Measurements from ENCODE around the gene HSPBAP1. TPM values are rescaled to one million over a fixed set of nuclear protein-coding genes. Genes with fewer than 3 reads are reported as not detected.
"Not testable (repeated sequence)": the region's sequence is repeated elsewhere in the genome, so short reads cannot be mapped to it uniquely, and the experiment has no call there.

The HSPBAP1 gene
- total RNA-seq, 1 experiment from 2014 or later = 8.7 TPM

DNA sequence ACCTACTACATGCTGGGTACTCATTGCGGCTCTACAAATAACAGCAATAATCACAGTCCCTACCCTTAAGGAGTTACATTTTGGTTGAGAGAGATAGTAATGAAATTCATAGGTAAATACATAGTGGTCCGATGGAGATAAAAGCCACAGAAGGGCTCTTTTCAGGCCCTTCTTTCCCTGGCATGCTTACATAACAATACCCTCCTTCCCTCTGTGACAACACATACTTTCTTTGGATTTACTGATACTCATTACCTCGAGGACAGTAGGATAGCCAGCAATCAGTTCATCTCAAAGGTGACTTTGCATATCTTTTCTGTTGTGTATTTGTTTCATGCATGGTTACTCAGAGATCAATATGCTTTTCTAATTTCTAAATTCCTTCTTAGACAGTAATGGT lies 54.5 kb downstream of the HSPBAP1 start:
- no peaks in the 10 kb centered on the region for H3K27me3 ChIP-seq (replicated peaks; ENCODE audit: insufficient read depth, low read depth, low read length, poor library complexity)
- H3K36me3 ChIP-seq (ENCODE audit: insufficient read depth, low read length, poor library complexity, severe bottlenecking) = no peaks in the 10 kb centered on the region
- ChIA-PET CTCF (no interaction called here), POLR2A (ENCODE audit: low non-redundant PET) (no interaction called here)
- H3K4me1 ChIP-seq (ENCODE audit: insufficient read depth, low read length, poor library complexity, severe bottlenecking) = no peaks in the 10 kb centered on the region
- no peak for DNase-seq (ENCODE audit: low spot score)
- TF ChIP-seq EZH2 (IDR thresholded peaks at IDR 0.05; ENCODE audit: borderline replicate concordance, low read depth, low read length, poor library complexity, severe bottlenecking) = no peak
- TF ChIP-seq, protein P1, sequence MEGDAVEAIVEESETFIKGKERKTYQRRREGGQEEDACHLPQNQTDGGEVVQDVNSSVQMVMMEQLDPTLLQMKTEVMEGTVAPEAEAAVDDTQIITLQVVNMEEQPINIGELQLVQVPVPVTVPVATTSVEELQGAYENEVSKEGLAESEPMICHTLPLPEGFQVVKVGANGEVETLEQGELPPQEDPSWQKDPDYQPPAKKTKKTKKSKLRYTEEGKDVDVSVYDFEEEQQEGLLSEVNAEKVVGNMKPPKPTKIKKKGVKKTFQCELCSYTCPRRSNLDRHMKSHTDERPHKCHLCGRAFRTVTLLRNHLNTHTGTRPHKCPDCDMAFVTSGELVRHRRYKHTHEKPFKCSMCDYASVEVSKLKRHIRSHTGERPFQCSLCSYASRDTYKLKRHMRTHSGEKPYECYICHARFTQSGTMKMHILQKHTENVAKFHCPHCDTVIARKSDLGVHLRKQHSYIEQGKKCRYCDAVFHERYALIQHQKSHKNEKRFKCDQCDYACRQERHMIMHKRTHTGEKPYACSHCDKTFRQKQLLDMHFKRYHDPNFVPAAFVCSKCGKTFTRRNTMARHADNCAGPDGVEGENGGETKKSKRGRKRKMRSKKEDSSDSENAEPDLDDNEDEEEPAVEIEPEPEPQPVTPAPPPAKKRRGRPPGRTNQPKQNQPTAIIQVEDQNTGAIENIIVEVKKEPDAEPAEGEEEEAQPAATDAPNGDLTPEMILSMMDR (conservative IDR thresholded peaks at IDR 0.05; ENCODE audit: low read depth, low read length) = no peak
- no peaks in the 10 kb centered on the region for H3K9me3 ChIP-seq (ENCODE audit: low read depth, low read length, poor library complexity, severe bottlenecking)
- intact Hi-C loops (cut with micrococcal nuclease; ENCODE audit: unreplicated experiment) = no loop called here
- no peak overlapping the region for H3K4me3 ChIP-seq (ENCODE audit: low read depth, low read length, poor library complexity, severe bottlenecking)
- no peak overlapping the region for H3K27ac ChIP-seq (ENCODE audit: low read depth, low read length, poor library complexity, severe bottlenecking)
- no TSS peak for BruUV-seq (replicated peaks)

DNA sequence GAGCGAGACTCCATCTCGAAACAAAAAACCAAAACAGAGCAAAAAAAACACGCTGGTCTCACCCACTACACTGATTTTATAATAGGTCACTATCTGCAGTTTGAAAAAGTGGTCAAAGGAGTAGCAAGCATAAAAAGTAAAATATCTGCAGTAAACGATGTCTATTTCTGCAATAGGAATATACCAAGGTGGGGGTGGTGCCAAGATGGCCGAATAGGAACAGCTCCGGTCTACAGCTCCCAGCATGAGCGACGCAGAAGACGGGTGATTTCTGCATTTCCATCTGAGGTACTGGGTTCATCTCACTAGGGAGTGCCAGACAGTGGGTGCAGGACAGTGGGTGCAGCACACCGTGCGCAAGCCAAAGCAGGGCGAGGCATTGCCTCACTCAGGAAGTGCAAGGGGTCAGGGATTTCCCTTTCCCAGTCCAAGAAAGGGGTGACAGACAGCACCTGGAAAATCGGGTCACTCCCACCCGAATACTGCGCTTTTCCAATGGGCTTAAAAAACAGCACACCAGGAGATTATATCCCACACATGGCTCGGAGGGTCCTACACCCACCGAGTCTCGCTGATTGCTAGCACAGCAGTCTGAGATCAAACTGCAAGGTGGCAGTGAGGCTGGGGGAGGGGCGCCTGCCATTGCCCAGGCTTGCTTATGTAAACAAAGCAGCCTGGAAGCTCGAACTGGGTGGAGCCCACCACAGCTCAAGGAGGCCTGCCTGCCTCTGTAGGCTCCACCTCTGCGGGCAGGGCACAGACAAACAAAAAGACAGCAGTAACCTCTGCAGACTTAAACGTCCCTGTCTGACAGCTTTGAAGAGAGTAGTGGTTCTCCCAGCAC lies 60.7 kb downstream of the HSPBAP1 start:
- H3K27me3 ChIP-seq (replicated peaks; ENCODE audit: insufficient read depth, low read depth, low read length, poor library complexity); BruUV-seq (replicated peaks); H3K27ac ChIP-seq (ENCODE audit: low read depth, low read length, poor library complexity, severe bottlenecking); DNase-seq (ENCODE audit: low spot score); CTCF ChIA-PET; H3K4me3 ChIP-seq (ENCODE audit: low read depth, low read length, poor library complexity, severe bottlenecking); H3K4me1 ChIP-seq (ENCODE audit: insufficient read depth, low read length, poor library complexity, severe bottlenecking); H3K36me3 ChIP-seq (ENCODE audit: insufficient read depth, low read length, poor library complexity, severe bottlenecking); H3K9me3 ChIP-seq (ENCODE audit: low read depth, low read length, poor library complexity, severe bottlenecking); POLR2A ChIA-PET (ENCODE audit: low non-redundant PET); intact Hi-C loops (cut with micrococcal nuclease; ENCODE audit: unreplicated experiment): not testable (repeated sequence)

DNA sequence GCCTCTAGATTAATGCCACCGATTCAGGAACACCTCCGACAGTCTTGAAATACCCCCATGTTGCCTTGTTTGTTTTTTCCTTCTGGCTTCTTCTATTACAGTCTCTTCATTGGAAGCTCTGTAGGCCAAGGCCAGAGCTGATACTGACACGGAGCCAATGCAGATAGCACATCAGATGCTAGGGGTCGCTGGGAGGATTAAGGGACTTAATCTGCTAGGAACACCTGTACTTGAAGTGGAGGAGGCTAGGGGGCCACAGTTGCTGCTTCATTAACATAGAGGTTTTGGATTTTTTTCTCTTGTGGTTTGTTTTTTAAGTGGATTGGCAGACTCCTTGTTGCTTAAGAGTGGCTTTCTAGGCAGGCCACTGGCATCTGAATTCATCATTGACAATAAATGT lies 63.4 kb downstream of the HSPBAP1 start:
- no peaks in the 10 kb centered on the region for H3K36me3 ChIP-seq (ENCODE audit: insufficient read depth, low read length, poor library complexity, severe bottlenecking)
- ChIA-PET CTCF (no interaction called here), POLR2A (ENCODE audit: low non-redundant PET) (no interaction called here)
- intact Hi-C loops (cut with micrococcal nuclease; ENCODE audit: unreplicated experiment) = no loop called here
- TF ChIP-seq, protein P1 (conservative IDR thresholded peaks at IDR 0.05; ENCODE audit: low read depth, low read length) = no peak
- TF ChIP-seq EZH2 (IDR thresholded peaks at IDR 0.05; ENCODE audit: borderline replicate concordance, low read depth, low read length, poor library complexity, severe bottlenecking) = no peak
- no peak overlapping the region for H3K4me3 ChIP-seq (ENCODE audit: low read depth, low read length, poor library complexity, severe bottlenecking)
- H3K4me1 ChIP-seq (ENCODE audit: insufficient read depth, low read length, poor library complexity, severe bottlenecking) = no peaks in the 10 kb centered on the region
- H3K9me3 ChIP-seq (ENCODE audit: low read depth, low read length, poor library complexity, severe bottlenecking) = no peaks in the 10 kb centered on the region
- no peaks in the 10 kb centered on the region for H3K27me3 ChIP-seq (replicated peaks; ENCODE audit: insufficient read depth, low read depth, low read length, poor library complexity)
- DNase-seq (ENCODE audit: low spot score) = no peak
- H3K27ac ChIP-seq (ENCODE audit: low read depth, low read length, poor library complexity, severe bottlenecking) = no peak overlapping the region
- no TSS peak for BruUV-seq (replicated peaks)
